GM12878 (cell line): Measurements from ENCODE around the gene ISG15. TPM values are rescaled to one million over a fixed set of nuclear protein-coding genes. Genes with fewer than 3 reads are reported as not detected.

Experiments
- EED ChIP-seq: sonication (generic); IDR thresholded peaks from 2 replicates; pipeline ENCODE4 v1.6.1; 2016; ENCODE audit warnings: antibody characterized with exemption, low read depth
- IRF4 ChIP-seq: IDR thresholded peaks from 2 replicates; pipeline ENCODE4 v1.6.1; 2011; ENCODE audit warnings: low read depth, low read length
- JUND ChIP-seq: IDR thresholded peaks from 2 replicates; pipeline ENCODE4 v1.6.1; 2012; ENCODE audit warnings: low read depth, mild to moderate bottlenecking, low read length, improper control_type of control experiment, moderate library complexity
- MEF2A ChIP-seq: IDR thresholded peaks from 2 replicates; pipeline ENCODE4 v1.6.1; 2011; ENCODE audit warnings: low read depth, mild to moderate bottlenecking, low read length, moderate library complexity; ENCODE audit not compliant: insufficient read depth
- MEF2B ChIP-seq: fragments of 450-650 bp; IDR thresholded peaks from 2 replicates; pipeline ENCODE4 v1.6.1; 2018; ENCODE audit warnings: mild to moderate bottlenecking, moderate library complexity; ENCODE audit not compliant: partially characterized antibody, poor library complexity, severe bottlenecking
- NFIC ChIP-seq: IDR thresholded peaks from 2 replicates; pipeline ENCODE4 v1.6.1; 2012; ENCODE audit warnings: low read depth, mild to moderate bottlenecking, inconsistent platforms, low read length, moderate library complexity
- RAD21 ChIP-seq: IDR thresholded peaks from 2 replicates; pipeline ENCODE4 v1.6.1; 2011; ENCODE audit warnings: mild to moderate bottlenecking, low read depth, low read length, moderate library complexity; ENCODE audit not compliant: insufficient read depth
- SREBF1 ChIP-seq: IDR thresholded peaks from 2 replicates; pipeline ENCODE4 v1.6.1; 2012; ENCODE audit warnings: mild to moderate bottlenecking, low read length
- TCF12 ChIP-seq: IDR thresholded peaks from 2 replicates; pipeline ENCODE4 v1.6.1; 2011; ENCODE audit warnings: low read depth, mild to moderate bottlenecking, low read length
- TCF3 ChIP-seq: IDR thresholded peaks from 2 replicates; pipeline ENCODE4 v1.6.1; 2012; ENCODE audit warnings: low read depth, mild to moderate bottlenecking, low read length, borderline replicate concordance; ENCODE audit not compliant: insufficient read depth
- ZNF207 ChIP-seq: fragments of 450-650 bp; IDR thresholded peaks from 2 replicates; pipeline ENCODE4 v1.6.1; 2014; ENCODE audit warnings: antibody characterized with exemption, mild to moderate bottlenecking, borderline replicate concordance
- polyA plus RNA-seq, 11 experiments: library from polyadenylated mRNA; depleted of rRNA in 4 of 11; unstranded in 6 of 11; stranded (reverse) in 5 of 11; fragments of >200 nt; fragmentation: Nextera tagmentation in 4 of 11; fragmentation: Illumina TruSeq in 1 of 11; extraction: Ambion mirVana in 4 of 11; extraction: Trizol in 1 of 11; gene quantifications; 1 replicate in 1 of 11; 2 replicates in 10 of 11; pipeline versions ENCODE4 v1.2.1 to v1.2.3, GENCODE V29; 2011 to 2016; ENCODE audit warnings: inconsistent platforms in 2 of 11, missing spikeins in 2 of 11, low read depth in 1 of 11
- total RNA-seq, 4 experiments: library from RNA; depleted of rRNA in 3 of 4; stranded (reverse); fragments of >200 nt in 3 of 4; fragmentation: Illumina TruSeq in 1 of 4; extraction: Trizol in 1 of 4; gene quantifications; 2 replicates each; pipeline versions ENCODE4 v1.2.1 to v1.2.3, GENCODE V29; 2013 to 2021
- TF ChIP-seq, protein P1 (sequence below): fragments of 450-650 bp; IDR thresholded peaks from 2 replicates; pipeline ENCODE4 v1.6.1; 2017; ENCODE audit warnings: mild to moderate bottlenecking, moderate library complexity
- TF ChIP-seq, protein P2 (sequence below): fragments of 450-650 bp; formaldehyde crosslinking; IDR thresholded peaks from 2 replicates; pipeline ENCODE4 v1.4.0; 2022; ENCODE audit warnings: mild to moderate bottlenecking, moderate library complexity
- TF ChIP-seq, protein P3 (sequence below): fragments of 450-650 bp; formaldehyde crosslinking; IDR thresholded peaks from 2 replicates; pipeline ENCODE4 v1.4.0; 2020; ENCODE audit warnings: mild to moderate bottlenecking, moderate library complexity
- TF ChIP-seq, protein P4 (sequence below): IDR thresholded peaks from 2 replicates; pipeline ENCODE4 v1.6.1; 2011; ENCODE audit warnings: borderline replicate concordance, low read depth, mild to moderate bottlenecking, moderate library complexity, low read length; ENCODE audit not compliant: insufficient read depth, poor library complexity, severe bottlenecking

The ISG15 gene
- total and polyA plus RNA-seq, 10 of the 15 experiments (the other 5 are each of a cell fraction or from before 2014, with no cell fraction given) = 7.8 to 384 (median 274) TPM

DNA sequence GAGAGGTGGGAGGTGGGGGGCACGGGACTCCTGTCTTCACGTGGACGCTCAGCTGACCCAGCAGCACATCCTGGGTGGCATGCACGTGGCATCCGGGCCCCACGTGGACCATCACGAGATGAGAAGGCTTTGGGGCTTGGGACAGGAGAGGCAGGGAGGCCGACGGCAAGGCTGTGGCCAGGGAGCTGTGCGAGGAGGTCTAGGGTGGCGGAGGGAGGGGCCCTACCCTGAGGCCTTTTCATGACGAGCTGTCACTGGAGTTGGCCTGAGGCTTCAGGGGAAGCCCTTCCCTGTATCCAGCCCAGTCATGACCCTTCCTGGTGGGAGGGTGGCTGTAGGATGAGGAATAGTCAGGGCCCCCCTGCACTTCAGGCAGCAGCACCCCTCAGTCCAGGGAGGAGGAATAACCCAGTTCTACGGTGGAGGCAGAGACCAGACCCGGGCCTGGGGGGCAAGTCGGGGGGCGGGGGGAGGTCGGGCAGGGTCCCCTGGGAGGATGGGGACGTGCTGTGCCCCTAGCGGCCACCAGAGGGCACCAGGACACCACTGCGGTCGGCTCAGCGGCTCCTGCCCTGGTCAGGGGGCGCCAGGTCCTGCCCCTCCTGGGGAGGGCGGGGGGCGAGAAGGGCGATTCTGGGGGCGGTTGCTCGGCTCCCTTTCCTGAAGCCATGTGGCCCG, 29.4 kb upstream of the ISG15 start (continued):
- TF ChIP-seq, protein P1, sequence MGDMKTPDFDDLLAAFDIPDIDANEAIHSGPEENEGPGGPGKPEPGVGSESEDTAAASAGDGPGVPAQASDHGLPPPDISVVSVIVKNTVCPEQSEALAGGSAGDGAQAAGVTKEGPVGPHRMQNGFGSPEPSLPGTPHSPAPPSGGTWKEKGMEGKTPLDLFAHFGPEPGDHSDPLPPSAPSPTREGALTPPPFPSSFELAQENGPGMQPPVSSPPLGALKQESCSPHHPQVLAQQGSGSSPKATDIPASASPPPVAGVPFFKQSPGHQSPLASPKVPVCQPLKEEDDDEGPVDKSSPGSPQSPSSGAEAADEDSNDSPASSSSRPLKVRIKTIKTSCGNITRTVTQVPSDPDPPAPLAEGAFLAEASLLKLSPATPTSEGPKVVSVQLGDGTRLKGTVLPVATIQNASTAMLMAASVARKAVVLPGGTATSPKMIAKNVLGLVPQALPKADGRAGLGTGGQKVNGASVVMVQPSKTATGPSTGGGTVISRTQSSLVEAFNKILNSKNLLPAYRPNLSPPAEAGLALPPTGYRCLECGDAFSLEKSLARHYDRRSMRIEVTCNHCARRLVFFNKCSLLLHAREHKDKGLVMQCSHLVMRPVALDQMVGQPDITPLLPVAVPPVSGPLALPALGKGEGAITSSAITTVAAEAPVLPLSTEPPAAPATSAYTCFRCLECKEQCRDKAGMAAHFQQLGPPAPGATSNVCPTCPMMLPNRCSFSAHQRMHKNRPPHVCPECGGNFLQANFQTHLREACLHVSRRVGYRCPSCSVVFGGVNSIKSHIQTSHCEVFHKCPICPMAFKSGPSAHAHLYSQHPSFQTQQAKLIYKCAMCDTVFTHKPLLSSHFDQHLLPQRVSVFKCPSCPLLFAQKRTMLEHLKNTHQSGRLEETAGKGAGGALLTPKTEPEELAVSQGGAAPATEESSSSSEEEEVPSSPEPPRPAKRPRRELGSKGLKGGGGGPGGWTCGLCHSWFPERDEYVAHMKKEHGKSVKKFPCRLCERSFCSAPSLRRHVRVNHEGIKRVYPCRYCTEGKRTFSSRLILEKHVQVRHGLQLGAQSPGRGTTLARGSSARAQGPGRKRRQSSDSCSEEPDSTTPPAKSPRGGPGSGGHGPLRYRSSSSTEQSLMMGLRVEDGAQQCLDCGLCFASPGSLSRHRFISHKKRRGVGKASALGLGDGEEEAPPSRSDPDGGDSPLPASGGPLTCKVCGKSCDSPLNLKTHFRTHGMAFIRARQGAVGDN = no peak
- TF ChIP-seq SREBF1 = no peak
- no peak for TF ChIP-seq JUND
- TF ChIP-seq RAD21 = peak; percentile 79
- TF ChIP-seq MEF2B = peak; percentile 90
- TF ChIP-seq, protein P2, sequence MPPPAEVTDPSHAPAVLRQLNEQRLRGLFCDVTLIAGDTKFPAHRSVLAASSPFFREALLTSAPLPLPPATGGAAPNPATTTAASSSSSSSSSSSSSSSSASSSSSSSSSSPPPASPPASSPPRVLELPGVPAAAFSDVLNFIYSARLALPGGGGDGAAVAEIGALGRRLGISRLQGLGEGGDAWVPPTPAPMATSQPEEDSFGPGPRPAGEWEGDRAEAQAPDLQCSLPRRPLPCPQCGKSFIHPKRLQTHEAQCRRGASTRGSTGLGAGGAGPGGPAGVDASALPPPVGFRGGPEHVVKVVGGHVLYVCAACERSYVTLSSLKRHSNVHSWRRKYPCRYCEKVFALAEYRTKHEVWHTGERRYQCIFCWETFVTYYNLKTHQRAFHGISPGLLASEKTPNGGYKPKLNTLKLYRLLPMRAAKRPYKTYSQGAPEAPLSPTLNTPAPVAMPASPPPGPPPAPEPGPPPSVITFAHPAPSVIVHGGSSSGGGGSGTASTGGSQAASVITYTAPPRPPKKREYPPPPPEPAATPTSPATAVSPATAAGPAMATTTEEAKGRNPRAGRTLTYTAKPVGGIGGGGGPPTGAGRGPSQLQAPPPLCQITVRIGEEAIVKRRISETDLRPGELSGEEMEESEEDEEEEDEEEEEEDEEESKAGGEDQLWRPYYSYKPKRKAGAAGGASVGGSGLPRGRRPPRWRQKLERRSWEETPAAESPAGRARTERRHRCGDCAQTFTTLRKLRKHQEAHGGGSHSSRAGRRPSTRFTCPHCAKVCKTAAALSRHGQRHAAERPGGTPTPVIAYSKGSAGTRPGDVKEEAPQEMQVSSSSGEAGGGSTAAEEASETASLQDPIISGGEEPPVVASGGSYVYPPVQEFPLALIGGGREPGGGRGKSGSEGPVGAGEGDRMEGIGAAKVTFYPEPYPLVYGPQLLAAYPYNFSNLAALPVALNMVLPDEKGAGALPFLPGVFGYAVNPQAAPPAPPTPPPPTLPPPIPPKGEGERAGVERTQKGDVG = no peak
- no peak for TF ChIP-seq TCF3
- 0 out of 2 replicates have a peak, but pooled peaks have one; percentile 13 for TF ChIP-seq TCF12
- TF ChIP-seq ZNF207 = no peak
- no peak for TF ChIP-seq NFIC
- TF ChIP-seq MEF2A = no peak
- no peak for TF ChIP-seq EED
- TF ChIP-seq, protein P3, sequence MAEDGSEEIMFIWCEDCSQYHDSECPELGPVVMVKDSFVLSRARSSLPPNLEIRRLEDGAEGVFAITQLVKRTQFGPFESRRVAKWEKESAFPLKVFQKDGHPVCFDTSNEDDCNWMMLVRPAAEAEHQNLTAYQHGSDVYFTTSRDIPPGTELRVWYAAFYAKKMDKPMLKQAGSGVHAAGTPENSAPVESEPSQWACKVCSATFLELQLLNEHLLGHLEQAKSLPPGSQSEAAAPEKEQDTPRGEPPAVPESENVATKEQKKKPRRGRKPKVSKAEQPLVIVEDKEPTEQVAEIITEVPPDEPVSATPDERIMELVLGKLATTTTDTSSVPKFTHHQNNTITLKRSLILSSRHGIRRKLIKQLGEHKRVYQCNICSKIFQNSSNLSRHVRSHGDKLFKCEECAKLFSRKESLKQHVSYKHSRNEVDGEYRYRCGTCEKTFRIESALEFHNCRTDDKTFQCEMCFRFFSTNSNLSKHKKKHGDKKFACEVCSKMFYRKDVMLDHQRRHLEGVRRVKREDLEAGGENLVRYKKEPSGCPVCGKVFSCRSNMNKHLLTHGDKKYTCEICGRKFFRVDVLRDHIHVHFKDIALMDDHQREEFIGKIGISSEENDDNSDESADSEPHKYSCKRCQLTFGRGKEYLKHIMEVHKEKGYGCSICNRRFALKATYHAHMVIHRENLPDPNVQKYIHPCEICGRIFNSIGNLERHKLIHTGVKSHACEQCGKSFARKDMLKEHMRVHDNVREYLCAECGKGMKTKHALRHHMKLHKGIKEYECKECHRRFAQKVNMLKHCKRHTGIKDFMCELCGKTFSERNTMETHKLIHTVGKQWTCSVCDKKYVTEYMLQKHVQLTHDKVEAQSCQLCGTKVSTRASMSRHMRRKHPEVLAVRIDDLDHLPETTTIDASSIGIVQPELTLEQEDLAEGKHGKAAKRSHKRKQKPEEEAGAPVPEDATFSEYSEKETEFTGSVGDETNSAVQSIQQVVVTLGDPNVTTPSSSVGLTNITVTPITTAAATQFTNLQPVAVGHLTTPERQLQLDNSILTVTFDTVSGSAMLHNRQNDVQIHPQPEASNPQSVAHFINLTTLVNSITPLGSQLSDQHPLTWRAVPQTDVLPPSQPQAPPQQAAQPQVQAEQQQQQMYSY (CRISPR knock-in tag) = no peak
- TF ChIP-seq IRF4 = no peak
- TF ChIP-seq, protein P4, sequence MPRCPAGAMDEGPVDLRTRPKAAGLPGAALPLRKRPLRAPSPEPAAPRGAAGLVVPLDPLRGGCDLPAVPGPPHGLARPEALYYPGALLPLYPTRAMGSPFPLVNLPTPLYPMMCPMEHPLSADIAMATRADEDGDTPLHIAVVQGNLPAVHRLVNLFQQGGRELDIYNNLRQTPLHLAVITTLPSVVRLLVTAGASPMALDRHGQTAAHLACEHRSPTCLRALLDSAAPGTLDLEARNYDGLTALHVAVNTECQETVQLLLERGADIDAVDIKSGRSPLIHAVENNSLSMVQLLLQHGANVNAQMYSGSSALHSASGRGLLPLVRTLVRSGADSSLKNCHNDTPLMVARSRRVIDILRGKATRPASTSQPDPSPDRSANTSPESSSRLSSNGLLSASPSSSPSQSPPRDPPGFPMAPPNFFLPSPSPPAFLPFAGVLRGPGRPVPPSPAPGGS = no peak
